Fibroblast of peridontal ligament (primary cell): ENCODE measurements around the gene CHSY3.

Source experiments
- DNase-seq: peaks from one replicate; pipeline ENCODE4 v3.0.0-alpha.2; 2010; ENCODE audit errors: extremely low read depth

Gene CHSY3

GRCh38 chr5:130024006-130024405, 119.7 kb downstream of the CHSY3 start:
- DNase-seq: peak; percentile 54

- DNase-seq: no peak
These were observed 121.2 kb downstream of the CHSY3 start for GRCh38 chr5:130025511-130025910.

- DNase-seq: no peak
These were observed 128.5 kb downstream of the CHSY3 start for GRCh38 chr5:130032807-130033206.

- peak; percentile 71 for DNase-seq
These were observed 130.4 kb downstream of the CHSY3 start for GRCh38 chr5:130034566-130035210.

- DNase-seq: no peak
These were observed 131.1 kb downstream of the CHSY3 start for GRCh38 chr5:130035388-130035787.

- no peak for DNase-seq
These were observed 133.6 kb downstream of the CHSY3 start for GRCh38 chr5:130037905-130038304.

GRCh38 chr5:130043834-130044233, 139.6 kb downstream of the CHSY3 start:
- no peak for DNase-seq

- peak; percentile 32 for DNase-seq
These were observed 141.1 kb downstream of the CHSY3 start for GRCh38 chr5:130045334-130045733.

- DNase-seq: no peak
These were observed 146.3 kb downstream of the CHSY3 start for GRCh38 chr5:130050585-130050984.

- DNase-seq: no peak
These were observed 148.5 kb downstream of the CHSY3 start for GRCh38 chr5:130052752-130053151.

- DNase-seq: no peak
These were observed 151.3 kb downstream of the CHSY3 start for GRCh38 chr5:130055572-130055971.

GRCh38 chr5:130061746-130062145, 157.5 kb downstream of the CHSY3 start:
- no peak for DNase-seq

GRCh38 chr5:130063603-130064002, 159.3 kb downstream of the CHSY3 start:
- DNase-seq: no peak

- DNase-seq: no peak
These were observed 160.2 kb downstream of the CHSY3 start for GRCh38 chr5:130064484-130064883.

GRCh38 chr5:130065617-130066016, 161.4 kb downstream of the CHSY3 start:
- DNase-seq: no peak

GRCh38 chr5:130066644-130067043, 162.4 kb downstream of the CHSY3 start:
- DNase-seq: peak; percentile 58

- DNase-seq: no peak
These were observed 163.1 kb downstream of the CHSY3 start for GRCh38 chr5:130067364-130067763.

GRCh38 chr5:130068101-130068500, 163.8 kb downstream of the CHSY3 start:
- no peak for DNase-seq

GRCh38 chr5:130068988-130069387, 164.7 kb downstream of the CHSY3 start:
- DNase-seq: peak; percentile 38

GRCh38 chr5:130074820-130075219, 170.6 kb downstream of the CHSY3 start:
- no peak for DNase-seq

GRCh38 chr5:130077007-130077406, 172.7 kb downstream of the CHSY3 start:
- DNase-seq: peak; percentile 24

GRCh38 chr5:130078661-130079060, 174.4 kb downstream of the CHSY3 start:
- no peak for DNase-seq

GRCh38 chr5:130090569-130091270, 186.5 kb downstream of the CHSY3 start:
- DNase-seq: no peak

- peak; percentile 56 for DNase-seq
These were observed 188.7 kb downstream of the CHSY3 start for GRCh38 chr5:130092991-130093390.
